NCI-H345 (cell line): ENCODE data around the gene FRMD4A.
A peak's percentile ranks its signal among the peaks of the same experiment; 100 is the strongest.

Source experiments
- DNase-seq: peaks from one replicate; lab custom pipeline; 2025; lab: John Stamatoyannopoulos, UW

The FRMD4A gene

GRCh38 chr10:14016011-14016536 lies 314.6 kb downstream of the FRMD4A start:
- DNase-seq, result no peak

- DNase-seq, result no peak
Observed at GRCh38 chr10:14014423-14014822, 316.3 kb downstream of the FRMD4A start.

DNA sequence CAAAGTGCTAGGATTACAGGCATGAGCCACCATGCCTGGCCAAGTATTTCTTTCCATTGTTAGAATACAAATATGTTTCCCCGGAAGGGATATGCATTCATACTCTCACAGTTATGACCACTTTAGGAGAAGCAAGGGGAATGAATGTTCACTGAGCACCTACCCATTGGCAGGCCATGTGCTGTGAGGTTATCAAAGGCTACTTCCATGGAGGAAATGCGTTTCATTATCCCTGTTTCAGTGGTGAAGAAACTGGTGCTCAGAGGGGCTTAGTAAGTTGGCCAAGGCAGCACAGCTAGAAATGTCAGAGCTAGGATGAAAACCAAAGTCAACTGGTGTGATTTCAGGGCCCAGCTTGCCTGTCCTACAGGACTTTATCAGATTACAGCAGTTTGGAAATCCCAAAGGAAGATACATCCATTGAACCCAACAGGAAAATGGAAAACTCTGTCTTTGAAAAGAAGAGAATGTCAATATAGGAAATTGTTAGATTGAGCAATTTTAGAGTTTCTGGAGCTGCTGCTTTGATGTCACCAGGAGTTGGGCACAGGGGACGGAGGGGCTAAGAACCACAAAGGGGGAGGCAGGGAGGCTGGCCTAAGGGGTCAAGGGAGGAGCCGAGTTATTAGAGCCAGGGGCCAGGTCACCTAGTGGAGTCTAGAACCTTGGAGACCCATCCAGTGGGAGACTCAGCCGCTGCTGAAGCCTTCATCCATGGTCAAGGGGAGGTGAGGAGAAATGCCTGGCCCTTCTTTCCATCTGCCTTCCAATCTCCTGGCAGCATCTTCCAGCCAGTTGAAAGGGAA lies 319.8 kb downstream of the FRMD4A start:
- no peak for DNase-seq

GRCh38 chr10:14010101-14010558 lies 320.6 kb downstream of the FRMD4A start:
- DNase-seq, result no peak

DNA sequence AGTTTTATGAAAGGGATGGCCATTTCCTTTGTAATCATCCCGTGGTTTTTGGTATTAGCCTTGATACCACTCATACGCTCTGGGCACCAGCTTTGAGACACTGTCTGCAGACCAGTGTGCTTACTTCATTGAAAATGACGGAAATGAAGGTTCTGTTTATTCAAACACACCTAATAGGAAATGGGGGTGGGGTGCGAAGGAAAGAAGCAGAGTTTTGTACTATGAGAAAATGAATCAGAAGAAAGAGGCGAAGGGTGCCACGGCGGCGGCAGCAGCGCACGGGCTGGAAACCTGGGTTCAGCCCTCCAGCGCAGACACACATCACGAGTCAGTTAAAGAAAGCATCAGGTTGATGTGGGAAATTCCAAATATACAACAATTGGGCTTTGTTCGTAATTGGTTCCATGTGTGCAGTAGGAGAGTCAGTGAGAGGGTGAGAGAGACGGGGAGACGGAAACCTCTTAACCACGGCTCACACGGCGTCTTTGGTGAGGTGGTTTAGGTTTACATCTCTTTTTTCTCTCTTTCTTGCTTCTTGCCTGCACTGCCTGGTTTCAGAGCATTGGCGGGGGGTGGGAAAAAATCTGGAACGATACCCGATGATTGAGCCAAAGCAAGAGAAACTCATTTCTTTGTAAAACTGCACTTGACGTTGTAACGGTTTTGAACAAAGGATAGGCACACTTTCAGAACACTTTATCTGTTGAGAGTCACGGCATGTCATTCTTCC lies 321.2 kb downstream of the FRMD4A start:
- DNase-seq, result no peak

DNA sequence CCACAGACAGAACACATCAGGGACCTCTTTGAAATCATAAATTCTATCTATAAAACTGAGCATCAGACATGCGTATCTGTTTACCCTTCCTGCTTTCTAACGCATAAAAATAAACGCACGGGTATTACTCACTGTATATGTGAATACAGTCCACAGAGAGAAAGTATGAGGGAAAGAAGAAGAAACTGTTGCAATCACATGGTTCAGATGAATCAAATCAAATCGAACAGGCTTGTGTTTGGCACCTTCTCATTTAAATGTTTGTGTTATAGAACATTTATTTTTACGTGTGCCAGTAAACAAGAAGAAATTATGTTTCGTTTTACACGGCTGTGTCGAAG lies 322.0 kb downstream of the FRMD4A start:
- DNase-seq, result no peak

GRCh38 chr10:14004536-14004935 lies 326.2 kb downstream of the FRMD4A start:
- no peak for DNase-seq

DNA sequence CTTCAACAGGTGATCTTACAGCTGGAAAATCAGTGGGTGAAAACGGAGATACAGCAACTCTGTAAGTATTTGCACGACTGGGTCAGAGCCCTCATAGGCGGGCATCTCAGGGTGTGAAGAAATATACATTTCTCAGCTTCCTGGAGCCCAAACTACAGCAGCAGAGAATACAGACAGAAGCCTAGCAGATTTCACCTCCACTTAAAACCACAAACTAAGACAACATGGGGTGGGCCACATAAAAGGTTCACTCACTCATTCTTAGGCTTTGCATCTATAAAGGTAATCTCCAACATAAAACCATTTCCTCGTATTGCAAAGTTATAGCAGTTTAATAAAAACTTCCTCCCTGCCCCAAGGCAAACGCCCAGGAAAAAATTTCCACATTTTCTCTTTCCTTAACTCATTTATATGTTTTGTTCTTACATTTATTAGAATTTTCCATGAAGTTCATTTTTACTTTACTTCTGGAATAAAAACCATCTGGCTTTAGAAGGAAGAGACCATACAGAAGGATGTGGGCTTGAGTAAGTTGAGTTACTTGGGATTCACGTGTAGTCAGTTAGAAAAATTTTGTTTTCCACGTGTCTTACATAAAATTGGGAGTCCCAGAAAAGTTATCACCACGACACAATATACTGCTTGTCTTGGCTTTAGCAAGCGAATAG lies 327.1 kb downstream of the FRMD4A start:
- no peak for DNase-seq

DNA sequence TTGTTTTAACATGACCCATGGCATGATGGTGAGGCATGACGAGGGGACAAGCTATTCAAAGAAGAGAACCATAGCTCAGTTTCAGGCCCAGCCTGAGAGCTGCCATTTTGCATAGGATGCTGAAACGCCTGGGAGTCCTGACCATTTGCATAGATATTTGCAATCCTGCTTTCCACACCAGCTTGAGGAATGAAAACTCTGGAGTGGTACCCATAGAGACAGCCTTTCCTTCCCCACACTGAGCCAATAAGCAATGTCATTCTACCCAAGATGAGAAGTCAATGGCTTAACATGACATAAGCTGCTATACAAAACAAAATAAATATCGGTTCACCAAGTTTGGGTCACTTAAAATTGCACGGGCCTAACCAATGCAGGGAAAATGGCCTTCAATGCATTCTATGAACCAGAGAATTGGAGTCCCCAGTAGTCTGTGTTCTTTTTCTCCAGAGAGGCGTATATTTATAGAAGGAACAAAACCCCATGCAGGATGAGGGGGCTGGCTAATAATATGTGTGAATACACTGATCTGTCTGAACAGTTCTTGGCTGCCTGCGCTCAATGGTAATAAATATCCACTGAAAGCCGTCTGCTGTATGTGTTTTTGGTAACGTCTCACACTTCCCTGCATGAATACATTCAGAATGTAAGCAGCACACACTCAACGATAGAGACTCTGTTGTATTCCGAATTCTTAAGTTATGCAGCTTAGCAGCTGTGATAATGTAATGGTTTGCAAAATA lies 329.3 kb downstream of the FRMD4A start:
- no peak for DNase-seq

DNA sequence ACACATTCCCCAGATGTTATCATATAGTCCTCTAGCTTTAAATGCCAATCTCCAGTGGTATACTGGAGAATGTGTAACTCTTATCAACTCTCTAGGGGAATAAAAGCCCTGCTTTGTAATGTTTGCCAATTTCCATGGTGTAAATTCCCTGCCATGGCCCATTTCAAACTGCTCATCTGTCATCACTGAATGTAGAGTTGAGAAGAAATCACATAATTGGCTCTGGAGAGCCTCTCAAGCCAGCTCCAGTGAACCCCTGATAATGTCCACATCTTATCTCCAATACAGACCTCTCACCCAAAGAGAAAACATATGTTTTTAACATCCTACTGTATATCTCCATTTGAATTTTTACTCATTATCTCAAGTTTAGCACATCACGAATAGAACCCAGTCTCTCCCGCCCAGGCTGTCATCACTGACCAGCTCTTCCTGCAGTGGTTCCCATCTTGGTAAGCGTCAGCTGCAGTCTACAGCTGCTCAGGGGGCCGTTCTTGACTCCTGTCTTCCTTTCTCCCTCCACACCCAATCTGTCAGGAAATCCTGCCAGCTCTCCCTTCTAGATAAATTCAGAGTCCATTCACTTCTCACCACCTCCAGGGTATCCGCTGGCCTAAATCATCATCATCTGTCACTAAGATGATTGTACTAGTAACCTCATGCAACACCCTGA lies 332.4 kb downstream of the FRMD4A start:
- no peak for DNase-seq

DNA sequence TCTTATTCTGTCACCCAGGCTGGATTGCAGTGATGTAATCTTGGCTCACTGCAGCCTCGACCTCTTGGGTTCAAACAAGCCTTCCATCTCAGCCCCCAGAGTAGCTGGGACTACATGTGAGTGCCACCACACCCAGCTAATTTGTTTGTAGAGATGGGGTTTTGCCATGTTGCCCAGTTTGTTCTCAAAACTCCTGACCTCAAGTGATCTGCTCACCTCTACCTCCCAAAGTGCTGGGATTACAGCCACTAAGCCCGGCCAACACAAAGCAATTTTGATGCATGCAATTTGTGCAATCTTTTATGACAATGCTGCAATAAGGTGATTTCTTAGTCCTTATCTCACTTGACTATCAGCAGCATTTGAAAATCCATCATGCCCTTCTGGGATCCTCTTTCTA lies 333.1 kb downstream of the FRMD4A start:
- DNase-seq, result no peak

DNA sequence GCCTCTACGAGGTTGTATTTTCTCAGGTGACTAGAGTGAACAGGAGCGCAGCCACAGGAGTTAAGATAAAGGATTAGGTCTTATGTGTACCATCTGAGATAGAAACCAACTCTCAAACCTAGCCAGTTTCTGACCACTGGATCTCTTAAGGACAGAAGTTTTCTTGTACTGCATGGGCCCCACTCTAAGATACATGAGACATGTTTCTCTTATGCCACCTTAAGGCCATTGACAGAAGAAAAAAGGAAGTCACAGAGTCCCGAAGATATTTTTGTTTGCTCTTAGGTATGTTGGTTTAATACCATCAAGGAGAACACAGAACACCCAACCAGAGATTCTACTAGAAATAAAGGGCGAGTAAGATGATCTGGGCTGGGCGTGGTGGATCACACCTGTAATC lies 335.8 kb downstream of the FRMD4A start:
- no peak for DNase-seq

DNA sequence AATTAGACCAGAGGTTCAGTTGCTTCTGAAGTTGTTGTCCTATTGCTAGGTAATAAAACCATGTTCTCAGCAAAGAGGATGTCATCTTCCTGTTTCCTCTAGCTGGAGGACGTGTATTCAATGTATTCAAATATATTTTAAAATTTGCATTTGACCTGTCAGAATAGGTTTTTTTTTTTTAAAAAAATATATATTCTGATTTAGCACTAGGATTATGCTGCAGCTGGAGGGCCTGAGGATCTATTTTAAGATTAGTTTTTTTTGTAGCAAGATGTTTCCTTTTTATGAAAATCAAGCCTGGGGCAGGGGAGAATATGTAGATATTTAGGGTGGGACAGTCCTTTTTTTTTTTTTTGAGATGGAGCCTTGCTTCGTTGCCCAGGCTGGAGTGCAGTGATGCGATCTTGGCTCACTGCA lies 337.0 kb downstream of the FRMD4A start:
- DNase-seq, result no peak

- peak; percentile 23 for DNase-seq
Observed at GRCh38 chr10:13993169-13993568, 337.6 kb downstream of the FRMD4A start.

- DNase-seq, result peak; percentile 28
Observed at GRCh38 chr10:13991353-13991752, 339.4 kb downstream of the FRMD4A start.

- peak; percentile 55 for DNase-seq
Observed at GRCh38 chr10:13990946-13991345, 339.8 kb downstream of the FRMD4A start.

DNA sequence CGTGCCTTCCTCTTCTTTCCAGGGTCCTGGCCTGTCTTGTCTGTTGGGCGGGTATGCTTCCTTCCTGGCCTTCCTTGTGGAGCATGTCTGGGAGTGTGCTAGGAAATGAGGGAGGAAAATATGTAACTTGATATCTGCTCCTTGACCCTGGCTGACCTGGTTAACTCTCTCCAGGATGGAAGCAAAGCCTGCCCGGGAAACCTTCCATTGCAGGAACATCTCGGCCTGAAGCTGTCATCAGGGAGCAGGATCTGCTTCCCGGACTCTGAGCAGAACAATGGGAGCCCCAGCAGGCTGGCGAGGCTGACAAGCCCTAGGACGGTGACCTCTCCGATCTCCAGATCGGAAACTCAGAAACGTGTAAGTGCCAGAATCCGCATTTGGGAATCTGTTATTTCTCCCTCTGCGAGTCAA lies 340.3 kb downstream of the FRMD4A start:
- no peak for DNase-seq

- no peak for DNase-seq
Observed at GRCh38 chr10:13989616-13990015, 341.1 kb downstream of the FRMD4A start.

DNA sequence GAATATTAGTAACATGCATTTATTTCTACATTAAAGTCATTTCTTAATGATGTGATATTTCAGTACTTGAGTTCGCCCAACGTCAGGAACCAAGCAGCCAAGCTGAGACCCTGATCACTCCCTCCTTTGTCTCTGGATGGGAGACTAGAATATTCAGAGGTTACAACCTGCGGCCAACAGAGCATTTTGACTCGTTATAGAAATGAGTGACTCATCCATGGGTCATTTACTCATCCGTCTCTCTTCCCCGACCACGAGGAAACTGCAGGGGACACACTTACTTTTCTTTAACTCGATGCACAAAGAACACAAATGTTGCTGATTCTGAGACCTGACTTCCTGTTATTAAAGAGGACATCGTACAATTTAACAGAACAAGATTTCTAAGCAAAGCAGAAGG lies 343.3 kb downstream of the FRMD4A start:
- no peak for DNase-seq

- no peak for DNase-seq
Observed at GRCh38 chr10:13984647-13985155, 346.0 kb downstream of the FRMD4A start.

- DNase-seq, result no peak
Observed at GRCh38 chr10:13983035-13983434, 347.7 kb downstream of the FRMD4A start.
